ENCODE data around the gene KLHL6.

KLHL6 gene

DNA sequence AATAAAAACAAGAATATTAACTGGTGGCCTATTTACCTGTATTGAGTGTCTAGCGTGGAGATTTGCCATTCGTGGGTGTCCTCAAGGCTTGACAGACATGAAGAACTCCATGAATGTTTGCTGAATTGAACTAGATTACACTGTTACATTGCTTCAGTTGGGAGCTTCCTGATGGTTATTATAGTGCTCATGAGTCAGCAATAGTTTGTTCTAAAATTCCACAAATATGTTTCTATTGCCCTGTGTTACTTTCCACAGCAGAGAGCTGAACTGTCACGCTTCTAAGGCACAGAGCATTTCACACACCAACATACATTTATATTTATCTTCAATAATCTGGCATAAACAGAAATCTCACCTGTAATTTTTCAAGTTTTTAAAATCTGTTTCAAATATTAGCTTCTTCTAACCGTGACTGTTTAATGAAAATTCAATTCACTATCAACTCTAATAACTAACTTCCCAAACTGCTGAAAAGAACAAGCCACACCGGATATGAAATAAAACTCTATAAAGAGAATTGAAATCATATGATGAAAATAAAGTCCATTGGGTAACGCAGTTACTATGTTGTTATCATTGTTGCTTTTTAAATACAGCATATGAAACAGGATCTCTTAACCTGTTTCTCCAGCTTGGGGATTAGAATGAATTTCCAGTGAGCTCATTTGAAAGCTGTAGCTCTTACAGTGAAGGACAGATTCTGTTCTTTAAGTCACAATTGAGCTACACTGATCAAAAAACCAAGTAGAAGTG lies 65.9 kb downstream of the KLHL6 start:
- no peak overlapping the region for H3K4me3 ChIP-seq (ENCODE audit: low read depth, low read length)
- TF ChIP-seq, protein P1, sequence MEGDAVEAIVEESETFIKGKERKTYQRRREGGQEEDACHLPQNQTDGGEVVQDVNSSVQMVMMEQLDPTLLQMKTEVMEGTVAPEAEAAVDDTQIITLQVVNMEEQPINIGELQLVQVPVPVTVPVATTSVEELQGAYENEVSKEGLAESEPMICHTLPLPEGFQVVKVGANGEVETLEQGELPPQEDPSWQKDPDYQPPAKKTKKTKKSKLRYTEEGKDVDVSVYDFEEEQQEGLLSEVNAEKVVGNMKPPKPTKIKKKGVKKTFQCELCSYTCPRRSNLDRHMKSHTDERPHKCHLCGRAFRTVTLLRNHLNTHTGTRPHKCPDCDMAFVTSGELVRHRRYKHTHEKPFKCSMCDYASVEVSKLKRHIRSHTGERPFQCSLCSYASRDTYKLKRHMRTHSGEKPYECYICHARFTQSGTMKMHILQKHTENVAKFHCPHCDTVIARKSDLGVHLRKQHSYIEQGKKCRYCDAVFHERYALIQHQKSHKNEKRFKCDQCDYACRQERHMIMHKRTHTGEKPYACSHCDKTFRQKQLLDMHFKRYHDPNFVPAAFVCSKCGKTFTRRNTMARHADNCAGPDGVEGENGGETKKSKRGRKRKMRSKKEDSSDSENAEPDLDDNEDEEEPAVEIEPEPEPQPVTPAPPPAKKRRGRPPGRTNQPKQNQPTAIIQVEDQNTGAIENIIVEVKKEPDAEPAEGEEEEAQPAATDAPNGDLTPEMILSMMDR (IDR thresholded peaks at IDR 0.05; ENCODE audit: low read depth, low read length) = no peak
- in situ Hi-C loops (cut with HindIII; ENCODE audit: low sequenced_read_pairs) = no loop called here
- DNase-seq (ENCODE audit: low read depth, low spot score) = peak; percentile 7

DNA sequence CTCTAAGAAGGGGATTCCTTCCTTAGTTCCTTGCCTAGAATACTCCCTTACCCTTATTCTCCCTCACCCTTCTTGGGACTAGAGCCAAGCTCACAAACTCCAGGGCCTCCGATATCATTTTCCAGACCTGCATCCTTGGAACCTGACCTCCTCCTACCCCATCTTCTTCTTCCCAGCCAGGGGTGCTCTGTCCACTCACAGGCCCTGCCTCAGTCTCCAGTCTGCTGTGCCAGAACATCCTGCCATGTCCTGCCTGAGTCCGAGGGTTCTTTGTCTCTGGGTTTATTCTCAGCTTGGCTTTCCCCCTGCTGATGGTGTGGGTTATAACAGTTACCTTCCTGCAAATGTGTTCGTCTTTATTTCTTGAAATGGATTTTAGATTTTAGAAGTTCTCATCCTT lies 67.2 kb downstream of the KLHL6 start:
- in situ Hi-C loops (cut with HindIII; ENCODE audit: low sequenced_read_pairs) = no loop called here
- TF ChIP-seq, protein P1 (IDR thresholded peaks at IDR 0.05; ENCODE audit: low read depth, low read length) = no peak
- H3K4me3 ChIP-seq (ENCODE audit: low read depth, low read length) = no peak overlapping the region
- no peak for DNase-seq (ENCODE audit: low read depth, low spot score)

DNA sequence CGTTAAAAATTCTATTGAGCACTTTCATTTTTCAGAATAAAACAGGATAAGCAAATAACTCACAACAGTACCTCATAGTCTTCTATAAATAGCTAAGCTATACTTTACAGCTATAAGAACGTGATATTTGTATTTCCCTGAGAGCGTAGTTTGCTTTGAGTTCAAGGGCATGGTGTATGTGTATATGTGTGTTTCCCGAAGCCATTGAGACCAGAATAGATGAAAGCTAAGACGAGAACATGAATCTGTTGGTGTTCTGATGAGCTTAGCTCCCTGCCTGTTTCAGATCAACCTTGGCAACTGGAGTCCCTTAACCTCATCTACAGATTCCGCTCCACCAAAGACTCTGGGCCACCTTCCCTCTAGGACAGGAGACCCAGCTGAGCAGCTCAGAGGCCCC lies 67.6 kb downstream of the KLHL6 start:
- TF ChIP-seq, protein P1 (IDR thresholded peaks at IDR 0.05; ENCODE audit: low read depth, low read length) = no peak
- no peak overlapping the region for H3K4me3 ChIP-seq (ENCODE audit: low read depth, low read length)
- DNase-seq (ENCODE audit: low read depth, low spot score) = no peak
- in situ Hi-C loops (cut with HindIII; ENCODE audit: low sequenced_read_pairs) = no loop called here

DNA sequence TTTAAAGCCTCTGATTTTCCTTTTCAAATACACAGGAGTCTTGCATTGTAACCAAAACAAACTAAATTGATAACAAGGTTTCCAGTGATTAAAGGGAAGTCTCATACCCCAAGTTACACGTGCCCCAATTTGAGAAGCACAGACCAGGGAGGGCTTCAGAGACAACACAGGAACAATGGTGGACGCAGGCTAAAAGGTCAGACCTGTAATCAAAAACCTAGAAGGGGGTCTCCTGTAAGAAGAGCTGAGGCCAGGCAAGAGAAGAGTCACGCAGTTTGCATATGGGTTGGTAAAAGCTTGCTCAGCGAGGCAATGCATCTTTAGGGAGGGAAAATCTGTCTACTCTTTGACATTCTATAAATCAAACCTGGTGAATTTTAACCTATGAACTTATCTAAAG lies 68.5 kb downstream of the KLHL6 start:
- TF ChIP-seq, protein P1 (IDR thresholded peaks at IDR 0.05; ENCODE audit: low read depth, low read length) = no peak
- in situ Hi-C loops (cut with HindIII; ENCODE audit: low sequenced_read_pairs) = no loop called here
- no peak for DNase-seq (ENCODE audit: low read depth, low spot score)
- no peak overlapping the region for H3K4me3 ChIP-seq (ENCODE audit: low read depth, low read length)

DNA sequence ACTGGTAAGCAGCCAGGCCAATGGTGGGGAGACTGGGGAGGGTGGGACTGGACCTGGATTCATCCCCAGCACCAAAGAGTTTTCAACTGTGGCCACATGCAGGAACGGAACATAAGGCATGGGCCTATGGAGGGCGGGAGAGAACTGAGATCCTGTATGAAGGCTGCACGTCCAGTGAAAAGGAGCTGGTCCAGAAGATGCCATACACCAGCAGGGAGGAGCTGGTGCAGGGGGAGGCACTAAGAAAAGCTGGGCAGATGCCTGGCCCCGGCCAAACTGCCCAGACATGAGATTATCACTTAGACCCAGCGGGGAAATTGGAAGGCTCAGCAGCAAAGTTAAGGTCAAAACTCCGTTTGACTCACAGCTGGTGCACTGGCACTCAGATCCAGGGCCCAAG lies 69.0 kb downstream of the KLHL6 start:
- no peak for DNase-seq (ENCODE audit: low read depth, low spot score)
- in situ Hi-C loops (cut with HindIII; ENCODE audit: low sequenced_read_pairs) = no loop called here
- H3K4me3 ChIP-seq (ENCODE audit: low read depth, low read length) = no peak overlapping the region
- TF ChIP-seq, protein P1 (IDR thresholded peaks at IDR 0.05; ENCODE audit: low read depth, low read length) = no peak

DNA sequence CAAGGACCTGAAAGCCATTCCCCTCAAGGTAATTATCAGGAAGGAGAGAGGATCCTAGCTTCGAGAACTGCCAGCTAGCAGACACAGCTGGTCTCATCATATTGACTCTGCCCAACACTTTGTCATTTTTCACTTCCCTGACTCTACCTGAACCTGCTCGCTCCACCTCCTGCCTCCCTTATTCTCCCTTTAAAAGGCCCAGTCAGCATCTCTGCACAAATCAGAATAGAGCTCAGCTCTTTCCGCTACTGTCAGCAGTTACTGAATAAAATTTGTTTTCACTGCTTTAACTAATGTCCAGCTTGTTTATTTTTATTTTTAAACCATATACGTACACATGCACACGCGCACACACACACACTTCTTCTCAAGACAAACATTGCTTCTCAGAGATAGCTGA lies 69.9 kb downstream of the KLHL6 start:
- H3K4me3 ChIP-seq (ENCODE audit: low read depth, low read length) = no peak overlapping the region
- in situ Hi-C loops (cut with HindIII; ENCODE audit: low sequenced_read_pairs) = no loop called here
- no peak for DNase-seq (ENCODE audit: low read depth, low spot score)
- TF ChIP-seq, protein P1 (IDR thresholded peaks at IDR 0.05; ENCODE audit: low read depth, low read length) = no peak
